HG02938 (cell line): ENCODE measurements around the gene CCNJL.
"Not testable (repeated sequence)": the region's sequence is repeated elsewhere in the genome, so short reads cannot be mapped to it uniquely, and the experiment has no call there.

Experiments used
- ATAC-seq: cut with Tn5 transposase; IDR thresholded peaks from one replicate; pipeline ENCODE4 v1.9.1; 2021; ENCODE audit warnings: mild to moderate bottlenecking, moderate library complexity; ENCODE audit not compliant: unreplicated experiment

The CCNJL gene

DNA sequence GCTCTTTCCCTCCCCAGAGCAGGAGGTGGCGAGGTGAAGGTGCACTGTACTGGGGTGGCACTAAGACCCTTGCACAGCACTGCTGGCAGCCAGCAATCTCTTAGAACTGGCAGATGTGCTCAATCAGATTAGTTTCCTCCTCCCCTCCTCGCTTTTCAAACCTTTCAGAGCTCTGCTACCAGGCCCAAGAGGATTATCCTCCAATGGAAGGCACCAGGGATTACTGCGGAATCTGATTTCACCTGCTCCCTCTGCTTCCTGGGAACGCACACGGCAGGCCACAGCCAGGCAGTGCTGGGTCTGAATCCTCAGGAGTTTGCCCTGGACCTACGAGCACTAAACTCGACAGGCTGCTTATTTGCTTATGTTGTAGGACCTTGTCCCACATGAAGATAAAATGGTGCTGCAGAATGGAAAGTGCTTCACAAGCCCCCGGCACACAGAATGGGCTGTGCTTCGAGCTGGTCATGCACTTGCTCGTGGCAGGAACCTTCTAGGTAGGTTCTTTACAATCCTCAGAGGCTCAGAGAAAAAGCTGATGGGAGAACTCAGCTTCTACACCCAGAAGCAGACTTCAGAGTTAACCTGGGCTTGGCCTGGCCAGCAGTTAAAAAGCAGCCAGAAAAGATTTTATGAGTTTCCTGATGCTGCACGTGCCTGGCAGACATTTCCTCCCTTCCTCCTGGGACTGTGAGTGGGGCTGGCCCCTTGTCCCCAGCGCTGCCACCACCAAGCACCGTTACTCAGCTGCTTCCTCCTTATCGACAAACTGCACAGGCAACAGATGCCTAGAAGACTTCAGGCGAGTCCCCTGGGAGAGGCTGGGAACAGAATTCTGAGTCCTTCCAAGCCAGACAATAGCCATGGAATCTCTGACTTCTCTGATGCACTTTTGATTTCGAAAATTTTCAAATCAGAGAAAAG lies 50.0 kb downstream of the CCNJL start:
- no peak for ATAC-seq

DNA sequence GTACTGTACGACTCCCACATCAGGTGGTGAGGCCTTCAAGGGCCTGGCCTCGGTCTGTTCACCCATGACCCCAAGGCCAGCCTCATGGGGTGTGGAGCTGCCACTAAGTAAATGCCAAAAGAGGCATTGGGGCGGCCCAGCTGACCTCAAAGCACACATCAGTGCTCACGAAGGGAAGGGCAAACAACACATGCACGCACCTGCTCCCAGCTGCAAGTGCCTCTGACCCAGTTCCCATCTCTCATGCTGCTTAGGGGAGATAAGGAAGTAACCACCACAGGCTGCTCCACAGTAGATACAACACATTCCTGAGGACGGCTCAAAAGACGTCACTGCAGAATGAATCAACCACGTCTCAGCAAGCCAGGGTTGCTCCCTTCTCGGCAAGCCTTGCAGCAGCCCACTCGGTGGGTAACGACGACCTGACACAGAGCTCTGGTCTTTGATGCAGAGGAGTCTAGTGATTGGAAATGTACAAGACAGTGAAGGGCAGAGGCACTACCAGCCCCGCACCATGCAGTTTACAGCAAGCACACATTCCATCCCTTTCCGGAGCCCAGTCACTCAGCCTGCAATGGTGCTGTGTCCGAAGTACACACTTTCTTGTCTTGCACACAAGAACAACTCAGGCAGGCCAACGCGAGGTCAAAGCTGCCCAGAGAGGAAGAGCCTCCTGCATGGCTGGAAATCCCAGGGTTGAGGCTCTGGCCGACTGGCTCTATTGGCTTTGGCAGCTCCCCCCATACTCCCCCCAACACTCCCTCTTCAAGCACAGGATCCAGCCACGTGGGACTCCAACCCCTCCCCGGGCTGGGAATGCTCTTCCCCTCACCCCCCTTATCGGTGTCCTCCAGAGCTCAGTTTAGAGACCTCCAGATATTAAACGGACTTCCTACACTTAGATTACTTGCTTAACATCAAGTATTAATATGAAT lies 51.2 kb downstream of the CCNJL start:
- ATAC-seq: no peak

DNA sequence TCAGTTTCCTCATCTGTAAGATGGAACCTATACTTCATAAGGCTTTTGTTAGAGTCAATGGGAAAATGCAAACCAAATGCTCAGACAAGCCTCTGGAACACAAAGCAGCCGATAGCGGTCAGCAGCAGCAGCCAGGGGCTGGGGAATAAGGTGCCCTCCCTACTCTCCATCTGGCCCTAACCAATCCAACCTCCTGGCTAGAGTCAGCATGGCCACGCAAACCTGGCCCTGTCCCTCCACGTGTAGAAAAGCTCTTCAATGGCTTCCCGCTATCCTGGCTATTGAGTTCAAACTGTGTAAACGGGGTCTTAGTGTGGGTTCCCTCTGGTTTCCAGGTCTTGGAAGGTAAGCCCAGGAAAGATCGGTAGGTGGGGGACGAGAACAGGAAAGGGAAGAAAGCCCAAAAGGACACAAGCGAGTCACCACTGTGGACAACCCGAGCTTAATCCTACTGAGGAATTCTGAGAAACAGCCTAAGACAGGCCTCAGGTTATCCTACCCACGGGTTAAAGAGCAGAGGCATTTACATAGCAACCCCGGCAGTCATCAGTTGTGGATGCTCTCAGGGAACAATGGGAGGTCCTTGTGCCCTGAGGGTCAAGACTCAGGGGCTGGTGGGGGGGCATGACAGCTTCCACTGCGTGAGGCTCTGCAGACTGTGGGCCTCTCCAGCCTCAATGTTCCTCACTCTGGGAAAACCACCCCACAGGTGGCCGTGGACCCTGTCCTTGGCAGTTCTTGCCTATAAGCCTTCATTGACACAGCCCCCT lies 52.2 kb downstream of the CCNJL start:
- ATAC-seq: no peak

- ATAC-seq: no peak
These were observed 53.0 kb downstream of the CCNJL start for GRCh38 chr5:160259341-160259740.

- ATAC-seq: no peak
These were observed 57.7 kb downstream of the CCNJL start for GRCh38 chr5:160254706-160255105.

DNA sequence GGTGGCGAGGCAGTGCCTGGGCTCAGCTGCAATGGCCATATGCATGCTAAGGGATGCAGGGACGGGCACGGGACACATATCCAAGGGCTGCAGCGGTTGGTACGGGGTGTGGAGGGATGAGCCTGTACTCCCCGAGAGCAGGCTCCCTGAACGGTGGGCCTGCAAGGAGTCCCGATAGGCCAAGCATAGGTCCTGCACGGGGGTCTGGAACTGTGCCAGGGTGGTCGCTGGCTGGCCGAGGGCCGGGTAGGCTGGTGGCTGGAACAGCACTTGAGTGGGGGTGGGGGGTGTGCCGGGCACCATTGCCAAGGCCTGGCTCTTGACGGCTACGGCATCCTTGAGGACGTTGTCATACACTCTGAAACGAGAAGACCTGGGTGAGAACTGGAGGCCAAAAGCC lies 58.9 kb downstream of the CCNJL start:
- ATAC-seq: no peak

DNA sequence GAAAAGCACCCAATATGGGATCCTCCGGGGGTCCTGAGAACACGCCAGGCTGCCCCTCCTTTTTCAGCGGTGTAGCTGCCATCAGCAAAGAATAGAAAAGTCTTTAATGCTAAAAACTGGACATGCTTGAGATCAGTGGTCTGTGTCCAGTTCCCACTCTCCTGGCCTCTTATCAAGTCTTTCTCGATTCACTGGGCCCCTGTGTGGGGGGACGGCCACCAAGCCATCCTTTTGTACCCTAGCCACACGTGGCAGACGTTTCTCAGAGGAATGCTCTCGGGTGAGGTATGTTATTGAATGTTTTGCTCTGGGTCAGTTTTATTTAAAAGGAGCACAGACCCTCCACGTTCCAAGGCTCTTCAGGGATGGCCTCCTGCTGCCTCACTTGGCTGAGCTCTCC lies 59.4 kb downstream of the CCNJL start:
- ATAC-seq: no peak

GRCh38 chr5:160251406-160252155 lies 60.8 kb downstream of the CCNJL start:
- ATAC-seq: no peak

- no peak for ATAC-seq
These were observed 61.5 kb downstream of the CCNJL start for GRCh38 chr5:160250826-160251225.

DNA sequence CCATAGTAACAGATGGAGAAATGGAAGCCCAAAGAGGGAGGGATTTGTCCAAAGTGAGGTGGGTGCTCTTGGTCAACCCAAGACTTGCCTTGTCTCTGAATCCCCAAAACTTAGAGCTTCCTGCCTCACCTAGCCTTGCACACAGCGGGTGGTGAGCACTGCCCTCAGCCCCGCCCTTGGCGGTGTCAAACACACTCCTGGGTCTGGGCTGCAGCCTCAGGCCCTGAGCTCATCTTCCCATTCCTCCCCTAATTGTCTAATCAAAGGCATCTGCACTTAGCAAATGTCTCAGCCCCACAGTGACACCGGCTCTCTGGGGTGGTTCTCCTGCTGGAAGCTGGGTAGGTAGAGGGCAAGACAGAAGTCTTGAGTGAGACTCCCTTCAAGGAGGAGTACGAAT lies 62.1 kb downstream of the CCNJL start:
- ATAC-seq: no peak

DNA sequence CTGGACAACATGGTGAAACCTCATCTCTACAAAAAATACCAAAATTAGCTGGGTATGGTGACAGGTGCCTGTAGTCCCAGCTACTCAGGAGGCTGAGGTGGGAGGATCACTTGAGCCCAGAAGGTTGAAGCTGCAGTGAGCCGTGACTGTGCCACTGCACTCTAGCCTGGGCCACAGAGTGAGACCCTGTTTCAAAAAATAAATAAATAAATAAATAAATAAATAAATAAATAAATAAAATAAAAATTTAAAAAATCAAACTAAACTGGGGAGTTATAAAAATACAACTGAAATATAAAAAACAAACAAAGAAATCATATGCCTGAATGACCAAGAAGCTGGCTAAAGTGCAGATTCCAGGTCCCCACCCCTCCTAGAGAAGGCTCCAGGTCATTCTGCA lies 62.8 kb downstream of the CCNJL start:
- not testable (repeated sequence) for ATAC-seq

DNA sequence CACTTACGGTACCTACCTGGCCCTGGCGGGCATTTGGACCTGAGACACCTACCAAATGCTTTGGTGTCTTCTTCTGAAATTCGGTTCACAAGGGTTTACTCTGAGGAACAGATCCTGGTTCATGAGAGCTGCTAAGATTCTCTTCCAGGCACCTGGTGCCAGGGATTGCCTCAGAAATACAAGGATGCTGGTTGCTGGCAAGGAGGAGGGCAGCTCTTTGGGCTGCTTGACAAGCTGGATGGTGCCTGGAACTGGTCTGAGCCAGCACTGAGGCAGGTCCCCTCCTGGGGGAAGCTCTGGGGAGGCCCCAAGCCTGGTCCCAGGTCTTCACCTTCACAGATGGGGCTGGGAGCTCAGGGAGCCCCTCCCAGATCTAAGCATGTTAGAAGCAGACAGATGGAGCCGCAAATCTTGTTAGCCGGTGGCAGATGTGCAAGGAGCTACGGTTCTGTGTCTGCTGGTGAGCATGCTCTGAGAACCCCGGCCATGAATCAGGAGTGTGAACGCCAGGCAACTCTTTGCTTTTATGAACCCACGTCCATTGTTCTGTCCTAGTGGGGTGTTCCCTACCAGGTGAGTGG lies 66.8 kb downstream of the CCNJL start:
- no peak for ATAC-seq

GRCh38 chr5:160242145-160242544 lies 70.2 kb downstream of the CCNJL start:
- ATAC-seq: no peak

- no peak for ATAC-seq
These were observed 72.0 kb downstream of the CCNJL start for GRCh38 chr5:160240350-160240749.

DNA sequence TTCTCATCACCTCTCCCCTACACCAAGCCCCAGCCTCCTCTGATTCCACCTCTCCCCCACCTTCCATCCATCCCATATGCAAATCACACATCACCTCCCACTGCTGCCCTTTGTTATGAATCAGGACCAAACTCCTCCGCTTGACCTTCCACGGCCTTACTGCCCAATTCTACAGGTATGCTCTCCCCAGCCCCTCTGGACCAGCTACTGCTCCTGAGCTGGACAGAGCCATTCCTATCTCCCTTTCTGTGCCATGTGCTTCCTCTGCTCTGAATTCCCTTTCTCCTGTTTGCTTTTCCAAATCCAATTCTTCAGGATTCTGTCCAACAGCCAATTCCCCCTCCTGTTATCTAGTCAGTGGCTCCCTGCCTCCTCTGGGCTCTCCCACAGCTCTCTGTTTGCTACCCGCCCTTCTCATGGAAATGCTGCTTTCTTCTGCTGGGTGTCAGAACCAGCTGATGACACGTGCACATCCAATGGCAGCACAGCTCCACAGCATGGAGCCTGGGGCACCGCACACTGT lies 74.7 kb downstream of the CCNJL start:
- no peak for ATAC-seq

DNA sequence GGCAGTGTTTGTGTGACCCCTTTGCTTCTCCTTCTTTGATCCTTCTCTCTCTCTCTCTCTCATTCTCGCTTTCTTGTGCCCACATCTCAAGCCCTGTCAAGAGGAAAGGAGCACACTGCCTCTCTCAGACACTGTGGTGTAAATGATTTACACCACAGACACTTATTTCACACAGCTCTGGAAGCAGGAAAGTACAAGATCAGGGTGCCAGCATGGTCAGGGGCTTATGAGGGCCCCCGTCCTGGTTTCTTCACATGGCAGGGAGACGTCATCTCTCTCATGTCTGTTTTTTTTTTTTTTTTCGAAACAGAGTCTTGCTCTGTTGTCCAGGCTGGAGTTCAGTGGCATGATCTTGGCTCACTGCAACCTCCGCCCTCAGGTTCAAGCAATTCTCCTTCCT lies 76.6 kb downstream of the CCNJL start:
- no peak for ATAC-seq

GRCh38 chr5:160233215-160233614 lies 79.1 kb downstream of the CCNJL start:
- ATAC-seq: no peak

DNA sequence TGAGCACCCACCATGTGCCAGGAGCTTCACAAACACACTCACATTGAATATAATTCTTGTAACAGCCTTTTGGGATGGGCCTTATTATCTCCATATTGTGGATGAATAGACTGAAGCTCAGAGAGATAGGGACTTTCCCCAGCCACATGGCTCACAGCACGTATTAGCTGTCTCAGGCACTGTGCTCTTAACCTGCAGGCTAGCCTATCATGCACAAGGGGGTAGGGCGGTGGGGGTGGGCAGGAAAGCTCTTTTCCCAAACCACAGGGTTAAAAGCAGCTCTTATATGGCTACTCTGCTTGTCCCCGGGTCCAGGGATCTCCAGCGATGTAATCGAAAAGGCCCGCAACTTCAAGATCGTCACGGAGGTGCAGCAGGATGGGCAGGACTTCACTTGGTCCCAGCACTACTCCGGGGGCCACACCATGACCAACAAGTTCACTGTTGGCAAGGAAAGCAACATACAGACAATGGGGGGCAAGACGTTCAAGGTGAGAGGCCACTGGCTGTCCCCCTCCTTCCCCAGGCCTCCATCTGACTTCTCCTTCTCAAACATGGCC lies 80.5 kb downstream of the CCNJL start:
- no peak for ATAC-seq
